ENCODE results near the gene LORICRIN.
A peak's percentile ranks its signal among the peaks of the same experiment; 100 is the strongest.

The LORICRIN gene

GRCh38 chr1:153251087-153251486, 8.4 kb upstream of the LORICRIN start:
- DNase-seq = no peak

- no peak for DNase-seq
Observed at GRCh38 chr1:153251562-153251961, 7.9 kb upstream of the LORICRIN start.

DNA sequence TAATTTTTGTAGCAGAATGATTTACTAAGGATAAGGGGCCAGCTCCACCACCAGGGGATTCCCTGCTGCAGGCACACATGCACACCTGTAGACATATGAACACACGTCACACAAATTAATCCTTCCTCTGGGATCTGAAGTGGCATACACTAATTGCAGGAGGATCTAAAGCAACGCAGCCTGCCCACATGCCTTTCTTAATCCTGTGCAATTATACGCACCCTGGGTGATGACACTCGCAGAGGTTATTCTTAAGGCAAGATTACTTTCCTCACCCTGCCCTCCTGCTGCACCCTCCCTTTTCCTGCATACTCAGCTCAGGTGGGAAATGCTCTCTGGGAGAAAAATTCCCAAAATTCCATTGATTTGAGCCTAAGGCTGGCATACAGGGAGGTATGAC, 7.5 kb upstream of the LORICRIN start:
- DNase-seq = no peak

GRCh38 chr1:153253076-153253475, 6.4 kb upstream of the LORICRIN start:
- no peak for DNase-seq

GRCh38 chr1:153253693-153254092, 5.8 kb upstream of the LORICRIN start:
- no peak for DNase-seq

GRCh38 chr1:153260585-153261280, 1.2 kb downstream of the LORICRIN start:
- peak; percentile 76 for DNase-seq

DNA sequence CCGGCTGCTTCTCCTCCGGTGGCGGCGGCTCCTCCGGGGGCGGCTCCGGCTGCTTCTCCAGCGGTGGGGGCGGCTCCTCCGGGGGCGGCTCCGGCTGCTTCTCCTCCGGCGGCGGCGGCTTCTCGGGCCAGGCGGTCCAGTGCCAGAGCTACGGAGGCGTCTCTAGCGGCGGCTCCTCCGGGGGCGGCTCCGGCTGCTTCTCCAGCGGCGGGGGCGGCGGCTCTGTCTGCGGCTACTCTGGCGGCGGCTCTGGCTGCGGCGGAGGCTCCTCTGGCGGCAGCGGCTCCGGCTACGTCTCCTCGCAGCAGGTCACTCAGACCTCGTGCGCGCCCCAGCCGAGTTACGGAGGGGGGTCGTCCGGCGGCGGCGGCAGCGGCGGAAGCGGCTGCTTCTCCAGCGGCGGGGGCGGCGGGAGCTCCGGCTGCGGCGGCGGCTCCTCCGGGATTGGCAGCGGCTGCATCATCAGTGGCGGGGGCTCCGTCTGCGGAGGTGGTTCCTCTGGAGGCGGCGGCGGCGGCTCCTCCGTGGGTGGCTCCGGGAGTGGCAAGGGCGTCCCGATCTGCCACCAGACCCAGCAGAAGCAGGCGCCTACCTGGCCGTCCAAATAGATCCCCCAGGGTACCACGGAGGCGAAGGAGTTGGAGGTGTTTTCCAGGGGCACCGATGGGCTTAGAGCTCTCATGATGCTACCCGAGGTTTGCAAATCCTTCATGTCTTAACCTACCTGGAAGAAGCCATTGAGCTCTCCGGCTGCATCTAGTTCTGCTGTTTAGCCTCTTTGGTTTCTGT, 2.0 kb downstream of the LORICRIN start:
- peak; percentile 81 for DNase-seq

DNA sequence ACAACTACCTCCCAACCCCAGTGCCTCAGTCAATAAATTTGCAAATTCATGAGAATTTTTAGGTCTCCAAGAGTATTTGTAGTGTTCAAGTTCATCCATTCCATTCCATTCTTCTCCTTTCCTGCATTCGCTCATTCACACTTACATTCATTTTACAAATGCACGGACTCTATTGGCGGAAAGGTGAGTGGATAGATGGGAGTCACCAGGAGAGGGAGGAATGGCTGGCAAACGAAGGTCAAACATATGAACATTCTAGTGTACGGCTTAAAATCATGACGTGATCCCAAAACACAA, 2.5 kb downstream of the LORICRIN start:
- DNase-seq = peak; percentile 46

- DNase-seq = no peak
Observed at GRCh38 chr1:153262462-153263157, 3.1 kb downstream of the LORICRIN start.

DNA sequence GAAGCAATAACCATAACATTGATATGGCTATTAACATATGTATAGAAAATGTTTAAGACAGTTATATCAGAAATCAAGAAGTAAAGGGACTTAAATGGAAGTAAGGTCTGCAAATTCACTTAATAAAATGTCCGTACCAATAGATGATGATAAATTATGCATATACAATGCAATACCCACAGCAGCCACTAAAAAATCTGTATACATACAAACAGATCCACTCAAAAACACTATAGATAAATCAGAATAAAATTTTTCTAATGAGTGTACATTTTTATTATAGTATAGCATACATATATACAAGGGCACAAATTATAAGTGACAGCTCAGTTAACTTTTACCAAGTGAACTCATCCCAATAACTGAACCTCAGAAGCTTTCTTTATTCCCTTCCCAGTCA, 6.0 kb downstream of the LORICRIN start:
- DNase-seq = no peak

GRCh38 chr1:153271711-153272110, 12.2 kb downstream of the LORICRIN start:
- no peak for DNase-seq

DNA sequence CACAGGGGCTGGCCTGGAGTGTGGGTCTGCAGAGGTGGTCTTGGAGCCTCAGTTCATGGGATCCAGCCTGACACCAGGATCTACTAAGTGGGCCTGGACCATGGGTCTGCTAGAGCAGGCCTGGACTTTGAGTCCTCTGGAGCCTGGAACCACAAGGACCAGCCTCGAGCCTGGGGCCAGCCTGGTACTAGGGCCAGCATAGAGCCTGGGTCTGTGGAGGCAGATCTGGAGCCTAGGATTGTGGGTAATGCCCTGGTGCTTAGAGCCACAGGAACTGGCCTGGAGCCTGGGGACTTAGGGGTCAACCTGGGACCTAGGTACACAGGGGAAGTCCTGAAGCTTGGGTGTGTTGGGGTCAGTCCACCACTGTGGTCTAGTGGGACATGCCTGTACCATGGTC, 12.7 kb downstream of the LORICRIN start:
- no peak for DNase-seq

- no peak for DNase-seq
Observed at GRCh38 chr1:153277852-153278251, 18.4 kb downstream of the LORICRIN start.

- DNase-seq = no peak
Observed at GRCh38 chr1:153288634-153289275, 29.3 kb downstream of the LORICRIN start.

DNA sequence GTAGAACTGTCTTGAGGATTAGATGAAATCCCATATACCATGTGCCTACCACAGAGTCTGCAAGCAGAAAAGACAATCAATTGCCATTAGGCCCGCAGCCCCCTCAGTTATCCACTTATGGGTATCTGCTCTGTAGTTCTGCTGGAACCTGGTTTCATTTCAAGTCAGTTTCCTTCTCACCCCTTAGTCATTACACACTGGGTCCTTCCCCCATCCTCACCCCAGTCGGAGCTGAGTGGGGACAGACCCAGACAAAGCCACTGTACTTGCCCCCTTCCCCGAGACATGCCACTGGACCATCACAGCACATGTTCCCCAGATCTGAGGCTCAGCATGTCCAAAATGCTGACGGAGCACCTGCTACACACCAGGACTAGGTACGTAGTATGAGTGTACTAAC, 32.0 kb downstream of the LORICRIN start:
- DNase-seq = no peak

DNA sequence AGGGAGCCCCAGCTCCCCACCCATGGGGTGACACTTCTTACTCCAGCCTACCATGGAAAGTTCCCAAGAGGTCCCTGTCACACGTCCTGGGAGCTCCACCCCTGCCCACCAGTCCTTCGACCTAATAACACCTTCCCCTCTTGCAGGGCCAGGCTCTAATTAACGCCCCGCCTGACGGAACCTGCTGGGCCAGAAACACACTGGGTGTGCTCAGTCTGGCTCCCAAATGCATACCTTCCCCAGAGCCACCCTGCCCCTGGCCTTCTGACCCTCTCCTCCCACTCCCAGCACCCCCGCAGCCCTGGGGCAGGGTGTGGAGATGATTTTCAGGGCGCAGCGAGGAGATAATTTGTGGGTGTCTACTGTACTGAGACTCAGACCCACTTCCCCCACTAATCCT, 32.7 kb downstream of the LORICRIN start:
- DNase-seq = no peak

GRCh38 chr1:153292740-153293479, 33.4 kb downstream of the LORICRIN start:
- DNase-seq = no peak

- no peak for DNase-seq
Observed at GRCh38 chr1:153293480-153293775, 33.9 kb downstream of the LORICRIN start.

DNA sequence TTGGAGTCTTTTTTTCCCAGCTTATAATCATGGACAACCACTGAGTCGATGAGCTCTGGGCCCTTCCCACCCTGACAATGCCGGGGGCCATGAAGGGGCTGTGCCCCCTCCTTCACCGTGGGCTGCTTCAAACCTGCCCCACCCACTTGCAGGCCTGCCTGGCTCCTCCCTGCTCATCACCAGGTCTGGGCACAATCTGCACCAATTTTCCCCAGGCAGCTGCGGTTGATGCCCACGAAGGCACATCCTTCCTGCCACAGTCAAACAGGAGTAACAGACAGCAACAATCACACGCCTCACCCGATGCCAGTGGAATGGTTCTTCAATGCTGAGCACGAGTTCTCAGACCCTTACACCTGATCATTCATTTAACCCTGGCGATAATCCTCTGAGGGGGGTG, 34.4 kb downstream of the LORICRIN start:
- DNase-seq = no peak

DNA sequence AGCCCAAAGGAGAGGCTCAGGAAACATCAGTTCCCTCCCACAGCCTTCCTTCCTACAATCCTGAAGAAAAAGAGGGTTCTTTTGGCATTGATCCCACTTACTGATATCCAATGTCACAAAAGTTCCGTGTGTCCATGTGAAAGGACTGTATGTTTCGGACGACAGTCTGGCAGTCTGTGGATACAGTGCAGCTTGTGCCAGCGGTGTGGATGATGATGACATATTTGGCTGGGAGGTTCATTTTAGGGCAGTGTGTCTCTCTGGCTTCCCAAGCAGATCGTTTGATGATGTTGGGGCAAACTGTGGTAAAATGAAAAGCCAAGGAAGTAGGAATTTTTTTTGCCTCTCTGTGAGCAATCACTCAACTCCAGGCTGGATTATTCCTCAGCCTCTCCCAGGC, 42.8 kb downstream of the LORICRIN start:
- no peak for DNase-seq

GRCh38 chr1:153305682-153306081, 46.2 kb downstream of the LORICRIN start:
- DNase-seq = no peak

DNA sequence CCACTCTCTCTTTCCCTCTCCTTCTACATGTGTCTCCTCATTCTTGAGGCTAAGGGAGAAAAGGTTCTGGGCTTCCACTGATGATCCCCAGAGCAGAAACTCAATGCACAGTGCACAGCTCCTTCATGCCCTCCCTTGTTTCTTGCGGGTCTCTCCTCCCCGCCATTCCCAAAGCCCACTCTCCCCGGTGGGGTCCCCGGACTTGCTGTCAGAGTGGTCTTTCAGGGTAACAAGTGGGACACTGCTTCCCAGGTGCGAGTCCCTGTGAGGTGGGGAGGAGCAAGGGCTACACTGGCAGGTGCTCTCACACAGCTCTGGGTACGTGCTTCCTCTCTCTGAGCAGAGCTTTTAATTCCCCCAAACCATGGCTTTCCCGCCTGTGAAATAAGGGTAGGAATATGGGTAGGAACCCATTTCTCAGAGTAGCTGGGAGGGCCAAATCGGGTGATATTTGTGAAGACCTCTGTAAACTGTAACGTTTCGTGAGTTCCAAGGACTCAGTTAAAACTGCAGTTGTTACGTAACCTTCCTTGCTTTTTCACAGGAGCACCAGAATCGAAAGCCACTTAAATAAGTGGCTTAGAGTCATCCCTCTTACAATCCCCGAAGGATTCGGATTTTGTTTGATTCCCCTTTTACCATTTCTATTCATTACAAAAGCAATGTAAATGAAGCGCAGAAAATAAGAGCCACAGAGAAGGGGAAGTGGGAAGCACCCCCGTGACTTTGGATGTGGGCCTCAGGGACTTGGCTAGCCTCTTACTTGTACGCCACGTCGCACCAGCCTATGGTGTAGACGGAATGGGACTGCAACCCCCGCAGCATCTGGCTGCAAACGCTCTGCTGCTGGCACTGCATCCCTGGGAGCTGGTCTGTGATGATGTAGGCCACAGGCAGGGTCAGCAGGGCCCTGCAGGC, 47.1 kb downstream of the LORICRIN start:
- DNase-seq = no peak
